K562 (cell line): ENCODE data around the gene ZMYND8. TPM values are rescaled to one million over a fixed set of nuclear protein-coding genes. Genes with fewer than 3 reads are reported as not detected.

Source experiments
- CBX3 ChIP-seq, 2 experiments: IDR thresholded peaks; 1 replicate in 1 of 2; 2 replicates in 1 of 2; pipeline ENCODE4 v1.6.1; 2012; ENCODE audit warnings: inconsistent platforms in 2 of 2, low read length in 2 of 2, borderline replicate concordance in 1 of 2, control low read depth in 1 of 2
- DLX4 ChIP-seq: fragments of 250-450 bp; sonication (Bioruptor Pico); IDR thresholded peaks from 2 replicates; pipeline ENCODE4 v1.6.1; 2021; ENCODE audit warnings: mild to moderate bottlenecking
- E2F1 ChIP-seq: sonication (generic); formaldehyde crosslinking; IDR thresholded peaks from 2 replicates; pipeline ENCODE4 v1.8.1; 2023; ENCODE audit warnings: mild to moderate bottlenecking, missing genetic modification reagents, moderate library complexity
- ESRRB ChIP-seq: fragments of 250-450 bp; sonication (Bioruptor Pico); IDR thresholded peaks from 2 replicates; pipeline ENCODE4 v1.5.0; 2020; ENCODE audit warnings: mild to moderate bottlenecking, moderate library complexity, borderline replicate concordance
- FOXP1 ChIP-seq: sonication (generic); formaldehyde crosslinking; IDR thresholded peaks from 2 replicates; pipeline ENCODE4 v1.8.0; 2022; ENCODE audit warnings: mild to moderate bottlenecking, missing genetic modification reagents
- ILK ChIP-seq: fragments of 450-650 bp; IDR thresholded peaks from 2 replicates; pipeline ENCODE4 v1.6.1; 2016; ENCODE audit warnings: missing genetic modification characterization, low read depth, mild to moderate bottlenecking, missing compliant biosample characterization, moderate library complexity, borderline replicate concordance
- KAT7 ChIP-seq: sonication (generic); formaldehyde crosslinking; IDR thresholded peaks from 2 replicates; pipeline ENCODE4 v1.8.0; 2022; ENCODE audit warnings: missing genetic modification reagents, mild to moderate bottlenecking, borderline replicate concordance
- MAZ ChIP-seq, 2 experiments: fragments of 450-650 bp in 1 of 2; sonication (generic) in 1 of 2; formaldehyde crosslinking; IDR thresholded peaks in 1 of 2; conservative IDR thresholded peaks in 1 of 2; 2 replicates each; pipeline versions ENCODE4 v1.4.0 to v1.5.0; 2020; ENCODE audit warnings: mild to moderate bottlenecking in 1 of 2, missing genetic modification reagents in 1 of 2
- MEIS2 ChIP-seq: fragments of 450-650 bp; IDR thresholded peaks from 2 replicates; pipeline ENCODE4 v1.6.1; 2014; ENCODE audit warnings: mild to moderate bottlenecking; ENCODE audit not compliant: partially characterized antibody
- NFE2 ChIP-seq: IDR thresholded peaks from 2 replicates; pipeline ENCODE4 v1.6.1; 2014; ENCODE audit warnings: antibody characterized with exemption, low read depth
- PBX2 ChIP-seq, 2 experiments: IDR thresholded peaks in 1 of 2; conservative IDR thresholded peaks in 1 of 2; 2 replicates each; pipeline ENCODE4 v1.6.1; 2016; ENCODE audit warnings: low read depth in 2 of 2, mild to moderate bottlenecking in 1 of 2, missing compliant biosample characterization in 1 of 2, missing genetic modification characterization in 1 of 2, moderate library complexity in 1 of 2
- PHB ChIP-seq: fragments of 250-450 bp; sonication (Bioruptor Pico); IDR thresholded peaks from 2 replicates; pipeline ENCODE4 v1.5.0; 2021
- SIN3A ChIP-seq, 2 experiments: fragments of 150-350 bp in 1 of 2; IDR thresholded peaks; 2 replicates each; pipeline ENCODE4 v1.6.1; 2011 to 2016; ENCODE audit warnings: borderline replicate concordance in 2 of 2, low read depth in 2 of 2, low read length in 2 of 2, mild to moderate bottlenecking in 2 of 2, moderate library complexity in 2 of 2; ENCODE audit not compliant: control insufficient read depth in 1 of 2
- TFAM ChIP-seq: fragments of 250-450 bp; sonication (Bioruptor Pico); conservative IDR thresholded peaks from 2 replicates; pipeline ENCODE4 v1.5.0; 2021; ENCODE audit warnings: mild to moderate bottlenecking, moderate library complexity
- ZBTB9 ChIP-seq: fragments of 450-650 bp; formaldehyde crosslinking; IDR thresholded peaks from 2 replicates; pipeline ENCODE4 v1.4.0; 2020; ENCODE audit warnings: mild to moderate bottlenecking, moderate library complexity
- ZNF140 ChIP-seq: fragments of 250-450 bp; sonication (Bioruptor Pico); IDR thresholded peaks from 2 replicates; pipeline ENCODE4 v1.8.0; 2021; ENCODE audit warnings: moderate library complexity, mild to moderate bottlenecking, inconsistent platforms
- ZNF57 ChIP-seq: fragments of 450-650 bp; formaldehyde crosslinking; IDR thresholded peaks from 2 replicates; pipeline ENCODE4 v1.4.0; 2020; ENCODE audit warnings: mild to moderate bottlenecking, moderate library complexity
- ZNF785 ChIP-seq: fragments of 250-450 bp; sonication (Bioruptor Pico); IDR thresholded peaks from 2 replicates; pipeline ENCODE4 v1.4.0; 2020; ENCODE audit warnings: mild to moderate bottlenecking
- polyA plus RNA-seq, 8 experiments: library from polyadenylated mRNA; depleted of rRNA in 4 of 8; stranded (reverse) in 5 of 8; unstranded in 3 of 8; fragments of >200 nt; fragmentation: Nextera tagmentation in 2 of 8; fragmentation: Illumina TruSeq in 1 of 8; extraction: Ambion mirVana in 2 of 8; extraction: Trizol in 1 of 8; gene quantifications; 2 replicates each; pipeline versions ENCODE4 v1.2.1 to v1.2.3, GENCODE V29; 2011 to 2014; ENCODE audit warnings: inconsistent platforms in 1 of 8, missing spikeins in 1 of 8
- total RNA-seq, 7 experiments: library from RNA; depleted of rRNA in 6 of 7; stranded (reverse); fragments of >200 nt in 6 of 7; fragmentation: Illumina TruSeq in 2 of 7; extraction: Trizol in 2 of 7; gene quantifications; 2 replicates each; pipeline versions ENCODE4 v1.2.1 to v1.2.3, GENCODE V29; 2011 to 2021; ENCODE audit warnings: low replicate concordance in 1 of 7
- TF ChIP-seq, protein P1 (sequence below): IDR thresholded peaks from 2 replicates; pipeline ENCODE4 v1.6.1; 2014; ENCODE audit warnings: antibody characterized with exemption

The ZMYND8 gene
- total and polyA plus RNA-seq, 9 of the 15 experiments (the other 6 are each of a cell fraction or from before 2014, with no cell fraction given), result 31.8 to 148 (median 71.9) TPM

DNA sequence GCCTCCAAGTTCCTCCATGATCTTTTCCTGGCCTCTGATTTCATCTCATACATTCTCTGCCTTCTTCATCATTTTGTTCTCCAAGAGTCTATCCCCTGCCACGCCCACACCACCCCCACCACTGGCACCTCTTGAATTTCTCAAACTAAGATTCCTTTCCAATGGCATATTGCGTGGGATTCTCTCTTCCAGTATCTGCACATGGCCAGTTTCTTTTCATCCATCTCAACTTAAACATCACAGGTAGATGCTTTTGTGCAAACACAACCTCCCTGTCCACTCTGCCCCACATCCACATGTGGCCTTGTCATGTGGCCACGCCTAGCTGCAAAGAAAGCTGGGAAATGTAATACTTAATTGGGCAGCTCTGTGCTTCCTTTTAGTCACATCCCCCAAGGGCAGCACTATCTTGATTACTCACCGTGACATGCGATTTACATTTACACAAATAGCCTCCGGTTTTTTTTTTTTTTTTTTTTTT, 33.4 kb upstream of the ZMYND8 start (continued):
- TF ChIP-seq ZBTB9 (CRISPR knock-in tag), result peak; percentile 86
- peak; percentile 65 for TF ChIP-seq NFE2
- TF ChIP-seq E2F1, result no peak
- no peak for TF ChIP-seq TFAM (CRISPR knock-in tag)
- no peak for TF ChIP-seq KAT7 (CRISPR knock-in tag)
- no peak for TF ChIP-seq ZNF140 (CRISPR knock-in tag)
- TF ChIP-seq FOXP1 (CRISPR knock-in tag), result no peak
- TF ChIP-seq MEIS2, result no peak
- no peak for TF ChIP-seq PHB (CRISPR knock-in tag)
- TF ChIP-seq DLX4 (CRISPR knock-in tag), result no peak
- TF ChIP-seq MAZ (CRISPR knock-in tag; conservative IDR thresholded peaks at IDR 0.05 in 1 of 2, IDR thresholded peaks at IDR 0.05 in 1 of 2), result no peak
- TF ChIP-seq ILK (tag), result no peak
- TF ChIP-seq CBX3 (IDR thresholded peaks at IDR 0.05; ENCODE audit: borderline replicate concordance in 1 of 2, low read length in 2 of 2), result no peak
- TF ChIP-seq, protein P1, sequence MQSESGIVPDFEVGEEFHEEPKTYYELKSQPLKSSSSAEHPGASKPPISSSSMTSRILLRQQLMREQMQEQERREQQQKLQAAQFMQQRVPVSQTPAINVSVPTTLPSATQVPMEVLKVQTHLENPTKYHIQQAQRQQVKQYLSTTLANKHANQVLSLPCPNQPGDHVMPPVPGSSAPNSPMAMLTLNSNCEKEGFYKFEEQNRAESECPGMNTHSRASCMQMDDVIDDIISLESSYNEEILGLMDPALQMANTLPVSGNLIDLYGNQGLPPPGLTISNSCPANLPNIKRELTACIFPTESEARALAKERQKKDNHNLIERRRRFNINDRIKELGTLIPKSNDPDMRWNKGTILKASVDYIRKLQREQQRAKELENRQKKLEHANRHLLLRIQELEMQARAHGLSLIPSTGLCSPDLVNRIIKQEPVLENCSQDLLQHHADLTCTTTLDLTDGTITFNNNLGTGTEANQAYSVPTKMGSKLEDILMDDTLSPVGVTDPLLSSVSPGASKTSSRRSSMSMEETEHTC, result no peak
- TF ChIP-seq SIN3A (IDR thresholded peaks at IDR 0.05; ENCODE audit: borderline replicate concordance in 2 of 2, control insufficient read depth in 1 of 2, low read depth in 2 of 2, low read length in 2 of 2), result no peak
- no peak for TF ChIP-seq PBX2 (CRISPR knock-in tag; IDR thresholded peaks at IDR 0.05; ENCODE audit: low read depth)
- TF ChIP-seq PBX2 (tag; conservative IDR thresholded peaks at IDR 0.05; ENCODE audit: low read depth), result no peak
- TF ChIP-seq ZNF785 (CRISPR knock-in tag), result no peak
- TF ChIP-seq ESRRB (CRISPR knock-in tag), result no peak
- no peak for TF ChIP-seq ZNF57 (CRISPR knock-in tag)
